Testis (tissue), 3 donors: ENCODE measurements around the gene KIFBP. TPM values are rescaled to one million over a fixed set of nuclear protein-coding genes. Genes with fewer than 3 reads are reported as not detected.

Source experiments
- DNase-seq: peaks from one replicate; pipeline ENCODE4 v3.0.0-alpha.2; 2019
- H3K27ac ChIP-seq, 2 donors: fragments of 200-600 bp; sonication (generic); one replicate each; pipeline ENCODE4 v1.5.1; 2019
- H3K27me3 ChIP-seq: fragments of 200-600 bp; sonication (generic); one replicate; pipeline ENCODE4 v1.5.1; 2019
- H3K36me3 ChIP-seq: fragments of 200-600 bp; sonication (generic); one replicate; pipeline ENCODE4 v1.5.1; 2017; ENCODE audit warnings: low read depth; ENCODE audit errors: missing control alignments
- H3K4me1 ChIP-seq: fragments of 200-600 bp; sonication (generic); one replicate; pipeline ENCODE4 v1.5.1; 2019
- H3K4me3 ChIP-seq, 2 donors: fragments of 200-600 bp; sonication (generic); one replicate each; pipeline ENCODE4 v1.5.1; 2017 to 2019
- H3K9me3 ChIP-seq: fragments of 200-600 bp; sonication (generic); one replicate; pipeline ENCODE4 v1.5.1; 2017
- POLR2A ChIP-seq: fragments of 450-650 bp; IDR thresholded peaks from one replicate; pipeline ENCODE4 v1.6.1; 2017; ENCODE audit warnings: antibody characterized with exemption, mild to moderate bottlenecking, moderate library complexity
- WGBS, 2 donors: methylation state at CpG; one replicate each; pipeline ENCODE4 v1.1.5; 2018; 5-methylcytosine and 5-hydroxymethylcytosine counted together
- intact Hi-C: fragments of 100-400 bp; cut with DNase I; formaldehyde crosslinking; loops from one replicate; pipeline ENCODE4 v1.15.1; 2023; ENCODE audit warnings: low total_unique reads
- polyA plus RNA-seq: library from polyadenylated mRNA; stranded (reverse); fragments of 350-450 nt; fragmentation: Illumina TruSeq; extraction: RNeasy Lipid Tissue Mini Kit (QIAGEN cat#74804); gene quantifications from one replicate; pipeline ENCODE4 v1.2.3, GENCODE V29; 2014; ENCODE audit warnings: low read depth, low replicate concordance; ENCODE audit not compliant: insufficient read depth
- total RNA-seq, 2 donors: library from RNA; depleted of rRNA; stranded (reverse); fragments of >200 nt; gene quantifications; one replicate each; pipeline ENCODE4 v1.2.3, GENCODE V29; 2016
- TF ChIP-seq, protein P1 (sequence below), 3 experiments: fragments of 450-650 bp in 2 of 3; fragments of 200-600 bp in 1 of 3; sonication (generic) in 1 of 3; IDR thresholded peaks; one replicate each; pipeline ENCODE4 v1.5.1; 2016 to 2019; ENCODE audit warnings: antibody characterized with exemption in 3 of 3, mild to moderate bottlenecking in 2 of 3, moderate library complexity in 1 of 3

KIFBP gene
- total and polyA plus RNA-seq, 3 donors from 2014 or later: 38.9 to 58.2 (median 48.3) TPM

- 61 to 70% methylated on average over 8 of the region's 8 CpGs for whole genome bisulfite sequencing, 2 donors
- no peak for TF ChIP-seq POLR2A
- TF ChIP-seq, protein P1, sequence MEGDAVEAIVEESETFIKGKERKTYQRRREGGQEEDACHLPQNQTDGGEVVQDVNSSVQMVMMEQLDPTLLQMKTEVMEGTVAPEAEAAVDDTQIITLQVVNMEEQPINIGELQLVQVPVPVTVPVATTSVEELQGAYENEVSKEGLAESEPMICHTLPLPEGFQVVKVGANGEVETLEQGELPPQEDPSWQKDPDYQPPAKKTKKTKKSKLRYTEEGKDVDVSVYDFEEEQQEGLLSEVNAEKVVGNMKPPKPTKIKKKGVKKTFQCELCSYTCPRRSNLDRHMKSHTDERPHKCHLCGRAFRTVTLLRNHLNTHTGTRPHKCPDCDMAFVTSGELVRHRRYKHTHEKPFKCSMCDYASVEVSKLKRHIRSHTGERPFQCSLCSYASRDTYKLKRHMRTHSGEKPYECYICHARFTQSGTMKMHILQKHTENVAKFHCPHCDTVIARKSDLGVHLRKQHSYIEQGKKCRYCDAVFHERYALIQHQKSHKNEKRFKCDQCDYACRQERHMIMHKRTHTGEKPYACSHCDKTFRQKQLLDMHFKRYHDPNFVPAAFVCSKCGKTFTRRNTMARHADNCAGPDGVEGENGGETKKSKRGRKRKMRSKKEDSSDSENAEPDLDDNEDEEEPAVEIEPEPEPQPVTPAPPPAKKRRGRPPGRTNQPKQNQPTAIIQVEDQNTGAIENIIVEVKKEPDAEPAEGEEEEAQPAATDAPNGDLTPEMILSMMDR (IDR thresholded peaks at IDR 0.05): no peak
Measured at GRCh38 chr10:69065406-69066361, 77.1 kb downstream of the KIFBP start.

More at GRCh38 chr10:69065406-69066361, 77.1 kb downstream of the KIFBP start:
- H3K4me1 ChIP-seq: peaks cover 7% of the 10 kb centered on the region
- H3K36me3 ChIP-seq: no peaks in the 10 kb centered on the region
- H3K4me3 ChIP-seq: no peak overlapping the region
- no peaks in the 10 kb centered on the region for H3K27me3 ChIP-seq
- peak overlapping the region; percentile 15 to 42 for H3K27ac ChIP-seq
- H3K9me3 ChIP-seq: no peaks in the 10 kb centered on the region
- DNase-seq: no peak
- intact Hi-C loops: no loop called here

Other genes starting within 250 kb of the KIFBP start
- gene STOX1, start 161.3 kb upstream of the KIFBP start, total RNA-seq: 1 to 10 TPM; 3.8 to 4.6 TPM
- gene STOX1, start 161.3 kb upstream of the KIFBP start, polyA plus RNA-seq: 3.2 TPM
- gene DDX50, start 87.5 kb upstream of the KIFBP start, total RNA-seq: 10 to 100 TPM; 45.3 to 51.1 TPM
- 43.5 TPM for gene DDX50, start 87.5 kb upstream of the KIFBP start, polyA plus RNA-seq
- 10 to 100 TPM; 47.9 to 51.3 TPM for gene DDX21, start 32.6 kb upstream of the KIFBP start, total RNA-seq
- gene DDX21, start 32.6 kb upstream of the KIFBP start, polyA plus RNA-seq: 38.3 TPM
- gene SRGN, start 99.3 kb downstream of the KIFBP start, total RNA-seq: 10 to 100 TPM; 25.7 to 35.8 TPM
- gene SRGN, start 99.3 kb downstream of the KIFBP start, polyA plus RNA-seq: 61.1 TPM
- 10 to 100 TPM; 53.6 to 59.8 TPM for gene VPS26A, start 135.4 kb downstream of the KIFBP start, total RNA-seq
- 65.0 TPM for gene VPS26A, start 135.4 kb downstream of the KIFBP start, polyA plus RNA-seq
- gene SUPV3L1, start 191.4 kb downstream of the KIFBP start, total RNA-seq: 10 to 100 TPM; 62.8 to 80.4 TPM
- 59.2 TPM for gene SUPV3L1, start 191.4 kb downstream of the KIFBP start, polyA plus RNA-seq
- 1 to 10 TPM; 1.9 to 5.4 TPM for gene HKDC1, start 231.5 kb downstream of the KIFBP start, total RNA-seq
- gene HKDC1, start 231.5 kb downstream of the KIFBP start, polyA plus RNA-seq: 4.4 TPM